RWPE1 (cell line): Measurements from ENCODE around the gene RPUSD1.

ENCODE experiments used
- CTCF ChIA-PET: fragments of 350-600 bp; sonication (Branson Sonifier 250); formaldehyde crosslinking; extraction: SDS; loops from one replicate; lab custom pipeline; 2021; lab: Yijun Ruan, JAX
- POLR2A ChIA-PET: fragments of 400-600 bp; formaldehyde crosslinking; extraction: SDS; loops from one replicate; lab custom pipeline; 2020; ENCODE audit warnings: antibody characterized with exemption; ENCODE audit not compliant: low non-redundant PET; lab: Yijun Ruan, JAX
- DNase-seq: peaks from one replicate; pipeline ENCODE4 v3.0.0; 2012; ENCODE audit warnings: low spot score
- H3K27ac ChIP-seq: fragments of 450-650 bp; 2 replicates; pipeline ENCODE4 v1.5.1; 2017
- TF ChIP-seq, protein P1 (sequence below): fragments of 450-650 bp; conservative IDR thresholded peaks from 2 replicates; pipeline ENCODE4 v1.5.1; 2017; ENCODE audit warnings: low read depth, mild to moderate bottlenecking

The RPUSD1 gene

DNA sequence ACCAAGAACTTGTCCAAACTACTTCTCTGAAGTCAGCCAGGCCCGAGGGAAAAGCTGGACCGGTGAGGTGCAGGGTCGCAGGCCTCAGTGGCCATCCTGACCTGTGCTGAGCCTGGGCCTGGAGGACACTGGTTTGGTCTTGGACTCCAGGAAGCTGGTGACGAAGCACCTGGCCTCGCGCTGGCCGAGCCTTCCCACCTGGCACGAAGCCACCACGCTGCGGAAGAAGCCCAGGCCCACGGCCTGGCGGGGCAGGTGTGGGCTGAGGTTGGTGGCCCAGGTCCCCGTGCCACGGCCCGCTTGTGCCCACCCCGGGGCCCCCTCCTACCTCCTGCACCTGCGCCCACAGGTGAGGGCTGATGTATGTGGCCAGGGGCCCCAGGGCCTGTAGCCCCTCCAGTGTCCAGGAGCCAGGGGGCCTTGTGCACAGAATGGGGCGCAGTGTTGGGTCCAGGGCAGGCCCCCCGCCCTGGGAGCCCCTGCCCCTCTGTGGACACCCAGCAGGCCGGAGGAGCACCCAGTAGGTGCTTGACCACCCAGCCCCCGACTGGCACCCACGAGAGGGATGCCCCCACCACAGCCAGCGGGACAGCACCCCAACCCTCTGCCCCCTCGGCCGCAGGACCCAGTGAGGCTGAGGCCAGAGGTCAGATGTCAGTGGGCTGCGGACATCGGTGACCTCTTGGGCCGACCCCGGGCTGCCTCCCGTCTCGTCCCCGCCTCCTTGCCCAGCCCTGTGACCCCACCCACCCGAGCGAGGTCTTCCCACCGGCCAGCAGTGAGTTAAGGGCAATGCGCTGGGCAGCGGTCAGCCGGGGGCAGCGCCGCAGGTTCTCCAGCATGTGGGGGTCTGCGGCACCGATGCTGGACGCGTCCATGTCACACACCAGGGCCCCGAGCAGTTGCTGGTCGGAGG is 13.8 kb downstream of the RPUSD1 start:
- H3K27ac ChIP-seq = no peak overlapping the region
- CTCF ChIA-PET = interaction anchor here (0.6 kb wide), 1 partner anchor 126 kb away, joined by 3 read pairs; no protein-coding TSS in a partner anchor
- TF ChIP-seq, protein P1, sequence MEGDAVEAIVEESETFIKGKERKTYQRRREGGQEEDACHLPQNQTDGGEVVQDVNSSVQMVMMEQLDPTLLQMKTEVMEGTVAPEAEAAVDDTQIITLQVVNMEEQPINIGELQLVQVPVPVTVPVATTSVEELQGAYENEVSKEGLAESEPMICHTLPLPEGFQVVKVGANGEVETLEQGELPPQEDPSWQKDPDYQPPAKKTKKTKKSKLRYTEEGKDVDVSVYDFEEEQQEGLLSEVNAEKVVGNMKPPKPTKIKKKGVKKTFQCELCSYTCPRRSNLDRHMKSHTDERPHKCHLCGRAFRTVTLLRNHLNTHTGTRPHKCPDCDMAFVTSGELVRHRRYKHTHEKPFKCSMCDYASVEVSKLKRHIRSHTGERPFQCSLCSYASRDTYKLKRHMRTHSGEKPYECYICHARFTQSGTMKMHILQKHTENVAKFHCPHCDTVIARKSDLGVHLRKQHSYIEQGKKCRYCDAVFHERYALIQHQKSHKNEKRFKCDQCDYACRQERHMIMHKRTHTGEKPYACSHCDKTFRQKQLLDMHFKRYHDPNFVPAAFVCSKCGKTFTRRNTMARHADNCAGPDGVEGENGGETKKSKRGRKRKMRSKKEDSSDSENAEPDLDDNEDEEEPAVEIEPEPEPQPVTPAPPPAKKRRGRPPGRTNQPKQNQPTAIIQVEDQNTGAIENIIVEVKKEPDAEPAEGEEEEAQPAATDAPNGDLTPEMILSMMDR = no peak
- POLR2A ChIA-PET = no interaction called here
- DNase-seq = no peak

DNA sequence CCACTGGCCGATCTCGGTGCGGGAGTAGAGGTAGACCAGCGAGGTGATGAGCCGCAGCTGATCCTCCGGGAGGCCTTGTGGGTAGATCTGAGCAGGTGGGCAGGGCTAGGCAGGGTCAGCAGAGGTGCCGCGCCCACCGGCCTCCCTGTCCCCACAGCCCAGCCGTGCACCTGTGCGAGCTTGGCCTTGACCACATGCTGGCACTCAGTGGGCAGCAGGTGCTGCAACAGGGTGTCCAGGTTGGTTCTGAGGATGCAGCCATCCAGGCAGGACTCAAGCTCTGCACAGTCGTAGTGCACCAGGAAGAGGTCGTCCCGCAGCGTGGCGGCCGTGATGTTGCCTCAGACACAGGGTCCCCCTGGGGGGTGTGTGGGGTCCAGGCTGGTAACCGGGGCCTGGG is 15.2 kb downstream of the RPUSD1 start:
- POLR2A ChIA-PET = no interaction called here

DNA sequence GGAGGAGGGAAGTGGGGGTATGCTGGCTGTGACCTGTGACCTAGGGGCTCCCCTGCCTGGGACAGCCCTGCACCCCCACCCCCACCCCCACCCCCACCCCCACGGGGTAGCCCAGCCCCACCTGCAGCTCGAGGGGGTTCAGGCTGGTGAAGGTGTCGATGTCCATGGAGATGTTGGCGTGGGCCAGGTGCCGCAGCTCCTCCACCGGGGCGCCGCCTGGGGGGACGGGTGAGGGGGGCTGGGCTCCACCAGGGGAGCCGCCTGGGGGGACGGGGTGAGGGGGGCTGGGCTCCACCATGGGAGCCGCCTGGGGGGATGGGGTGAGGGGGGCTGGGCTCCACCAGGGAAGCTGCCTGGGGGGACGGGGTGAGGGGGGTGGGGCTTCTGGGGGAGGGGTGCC is 17.8 kb downstream of the RPUSD1 start:
- CTCF ChIA-PET = interaction anchor here (2.7 kb wide), 1 partner anchor 15 kb away, joined by 7 read pairs; no protein-coding TSS in a partner anchor
- TF ChIP-seq, protein P1 = no peak
- POLR2A ChIA-PET = no interaction called here

More for the DNA sequence above, 15.2 kb downstream of the RPUSD1 start:
- TF ChIP-seq, protein P1 = no peak
- DNase-seq = no peak
- CTCF ChIA-PET = interaction anchor here (0.6 kb wide), 1 partner anchor 27 kb away, joined by 3 read pairs; no protein-coding TSS in a partner anchor
- no peak overlapping the region for H3K27ac ChIP-seq

DNA sequence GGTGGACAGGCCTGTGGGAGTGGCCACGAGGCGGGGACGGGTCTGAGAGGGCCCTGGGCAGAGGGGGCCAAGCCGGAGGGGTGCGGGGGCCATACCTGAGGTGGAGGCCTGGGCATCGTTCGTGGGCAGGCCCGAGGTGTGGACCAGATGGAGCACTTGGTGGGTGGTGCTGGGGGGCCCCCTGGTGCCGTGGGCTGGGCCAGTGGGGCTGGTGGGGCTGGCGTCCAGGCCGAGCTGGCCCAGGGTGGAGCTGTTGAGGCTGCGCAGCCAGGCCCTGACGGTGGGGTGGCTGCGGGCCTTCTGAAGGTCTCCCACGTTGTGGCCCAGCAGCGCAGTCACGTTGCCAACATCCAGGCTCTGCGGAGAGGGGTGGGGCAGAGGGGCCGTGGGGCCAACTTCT is 18.2 kb downstream of the RPUSD1 start:
- TF ChIP-seq, protein P1 = no peak
- ChIA-PET CTCF (interaction anchor here (2.7 kb wide), 1 partner anchor 16 kb away, joined by 7 read pairs; no protein-coding TSS in a partner anchor), POLR2A (no interaction called here)
- no peak for DNase-seq
- no peak overlapping the region for H3K27ac ChIP-seq

More for the DNA sequence above, 17.8 kb downstream of the RPUSD1 start:
- H3K27ac ChIP-seq = no peak overlapping the region
- no peak for DNase-seq

DNA sequence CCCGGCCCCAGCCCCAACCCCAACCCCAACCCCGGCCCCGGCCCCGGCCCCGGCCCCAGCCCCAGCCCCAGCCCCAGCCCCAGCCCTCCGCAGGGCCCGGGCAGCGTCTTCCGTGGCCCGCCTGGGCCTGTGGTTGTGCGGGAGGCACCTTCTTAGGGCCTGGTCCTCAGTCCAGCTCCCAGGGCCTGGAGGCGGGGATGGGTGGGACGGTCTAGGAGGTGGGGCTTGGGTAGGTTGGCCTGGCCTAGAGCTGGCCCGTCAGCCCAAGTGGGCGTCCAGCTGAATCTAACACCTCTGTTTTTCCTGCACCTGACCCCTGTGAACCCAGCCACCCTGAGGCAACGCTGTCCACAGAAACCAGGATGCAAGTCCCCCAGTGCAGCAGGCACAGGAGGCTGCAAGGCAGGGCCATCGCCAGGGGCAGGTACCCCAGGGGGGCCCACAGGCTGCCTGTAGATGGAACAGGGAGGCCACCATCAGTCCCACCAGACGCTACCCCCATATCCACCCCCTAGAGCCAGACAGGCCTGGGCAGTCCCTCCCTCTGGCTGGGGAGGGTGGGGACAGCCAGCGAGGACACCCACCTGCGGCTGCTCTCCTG is 18.9 kb downstream of the RPUSD1 start:
- TF ChIP-seq, protein P1 = no peak
- no peak for DNase-seq
- H3K27ac ChIP-seq = no peak overlapping the region
- POLR2A ChIA-PET = no interaction called here
- CTCF ChIA-PET = no interaction called here

DNA sequence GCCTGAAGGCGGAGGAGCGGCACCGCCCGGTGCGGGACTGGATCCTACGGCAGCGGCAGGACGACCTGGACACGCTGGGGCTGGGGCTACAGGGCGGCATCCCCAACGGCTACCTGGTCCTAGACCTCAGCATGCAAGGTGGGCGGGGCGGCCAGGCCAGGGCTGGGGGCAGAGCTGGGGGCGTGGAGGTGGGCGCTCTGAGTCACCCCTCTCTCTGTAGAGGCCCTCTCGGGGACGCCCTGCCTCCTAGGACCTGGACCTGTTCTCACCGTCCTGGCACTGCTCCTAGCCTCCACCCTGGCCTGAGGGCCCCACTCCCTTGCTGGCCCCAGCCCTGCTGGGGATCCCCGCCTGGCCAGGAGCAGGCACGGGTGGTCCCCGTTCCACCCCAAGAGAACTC is 19.8 kb downstream of the RPUSD1 start:
- H3K27ac ChIP-seq = no peak overlapping the region; the same call in 1 of the 2 replicates
- CTCF ChIA-PET = no interaction called here
- TF ChIP-seq, protein P1 = no peak
- POLR2A ChIA-PET = no interaction called here
- DNase-seq = no peak
